Measurements from ENCODE around the gene PPM1F.
"Not testable (repeated sequence)": the region's sequence is repeated elsewhere in the genome, so short reads cannot be mapped to it uniquely, and the experiment has no call there.

The PPM1F gene

GRCh38 chr22:21918466-21919185 lies 34.0 kb downstream of the PPM1F start:
- DNase-seq = no peak

- DNase-seq = no peak
These were observed 34.7 kb downstream of the PPM1F start for GRCh38 chr22:21917959-21918261.

GRCh38 chr22:21917181-21917958 lies 35.3 kb downstream of the PPM1F start:
- DNase-seq = no peak

- no peak for DNase-seq
These were observed 36.2 kb downstream of the PPM1F start for GRCh38 chr22:21916309-21916918.

GRCh38 chr22:21915624-21916308 lies 36.9 kb downstream of the PPM1F start:
- DNase-seq = no peak

- not testable (repeated sequence) for DNase-seq
These were observed 38.5 kb downstream of the PPM1F start for GRCh38 chr22:21914033-21914642.

GRCh38 chr22:21910367-21910766 lies 42.3 kb downstream of the PPM1F start:
- DNase-seq = not testable (repeated sequence)

- no peak for DNase-seq
These were observed 42.8 kb downstream of the PPM1F start for GRCh38 chr22:21909871-21910270.

GRCh38 chr22:21907638-21908522 lies 44.8 kb downstream of the PPM1F start:
- no peak for DNase-seq

GRCh38 chr22:21905234-21905633 lies 47.4 kb downstream of the PPM1F start:
- not testable (repeated sequence) for DNase-seq

GRCh38 chr22:21904250-21904789 lies 48.3 kb downstream of the PPM1F start:
- DNase-seq = no peak

- no peak for DNase-seq
These were observed 49.4 kb downstream of the PPM1F start for GRCh38 chr22:21903283-21903682.

GRCh38 chr22:21902296-21903087 lies 50.2 kb downstream of the PPM1F start:
- no peak for DNase-seq

- no peak for DNase-seq
These were observed 54.2 kb downstream of the PPM1F start for GRCh38 chr22:21898354-21898896.

GRCh38 chr22:21896951-21897513 lies 55.6 kb downstream of the PPM1F start:
- DNase-seq = no peak

GRCh38 chr22:21896275-21896674 lies 56.4 kb downstream of the PPM1F start:
- DNase-seq = not testable (repeated sequence)

- no peak for DNase-seq
These were observed 57.8 kb downstream of the PPM1F start for GRCh38 chr22:21894799-21895198.

- DNase-seq = no peak
These were observed 63.2 kb downstream of the PPM1F start for GRCh38 chr22:21889251-21889990.

GRCh38 chr22:21887841-21888240 lies 64.8 kb downstream of the PPM1F start:
- DNase-seq = no peak
